Esophagus muscularis mucosa (tissue), 4 donors: ENCODE data around the gene CHKA. TPM values are rescaled to one million over a fixed set of nuclear protein-coding genes. Genes with fewer than 3 reads are reported as not detected.
A peak's percentile ranks its signal among the peaks of the same experiment; 100 is the strongest.

Experiments
- DNase-seq: peaks from one replicate; pipeline ENCODE4 v3.0.0-alpha.2; 2017; ENCODE audit errors: extremely low spot score
- H3K27ac ChIP-seq, 4 donors: fragments of 200-600 bp; sonication (generic); replicated peaks in 1 of 4; 1 replicate in 3 of 4; 2 replicates in 1 of 4; pipeline ENCODE4 v1.5.1; 2016 to 2019; ENCODE audit warnings: mild to moderate bottlenecking in 1 of 4
- H3K27me3 ChIP-seq, 4 donors: fragments of 200-600 bp; sonication (generic); one replicate each; pipeline versions ENCODE4 v1.5.1 to v1.6.0; 2016 to 2019
- H3K36me3 ChIP-seq, 4 donors: fragments of 200-600 bp; sonication (generic); one replicate each; pipeline ENCODE4 v1.5.1; 2016 to 2019
- H3K4me1 ChIP-seq, 4 donors: fragments of 200-600 bp; sonication (generic); one replicate each; pipeline ENCODE4 v1.5.1; 2016 to 2019
- H3K4me3 ChIP-seq, 4 donors: fragments of 200-600 bp; sonication (generic); 1 replicate in 2 of 4; 2 replicates in 2 of 4; pipeline ENCODE4 v1.5.1; 2016 to 2019; ENCODE audit warnings: mild to moderate bottlenecking in 4 of 4, moderate library complexity in 1 of 4
- H3K9me3 ChIP-seq, 4 donors: fragments of 200-600 bp; sonication (generic); 1 replicate in 3 of 4; 2 replicates in 1 of 4; pipeline ENCODE4 v1.5.1; 2016 to 2019
- EP300 ChIP-seq: sonication (generic); formaldehyde crosslinking; IDR thresholded peaks from one replicate; pipeline ENCODE4 v1.6.1; 2017; ENCODE audit warnings: antibody characterized with exemption
- POLR2A ChIP-seq: fragments of 450-650 bp; IDR thresholded peaks from one replicate; pipeline ENCODE4 v1.6.1; 2017; ENCODE audit warnings: antibody characterized with exemption, moderate library complexity, mild to moderate bottlenecking, low read depth
- POLR2AphosphoS5 ChIP-seq, 2 donors: sonication (generic); formaldehyde crosslinking; IDR thresholded peaks; one replicate each; pipeline ENCODE4 v1.6.1; 2017; ENCODE audit warnings: antibody characterized with exemption in 2 of 2
- WGBS: methylation state at CpG from one replicate; pipeline ENCODE4 v1.1.5; 2018; 5-methylcytosine and 5-hydroxymethylcytosine counted together
- intact Hi-C: fragments of 100-400 bp; cut with DNase I; formaldehyde crosslinking; loops from one replicate; pipeline ENCODE4 v1.15.1; 2023
- total RNA-seq, 4 donors: library from RNA; depleted of rRNA; stranded (reverse); fragments of >200 nt; gene quantifications; one replicate each; pipeline versions ENCODE4 v1.1.0 to v1.2.1, GENCODE V29; 2016
- TF ChIP-seq, protein P1 (sequence below), 3 experiments: fragments of 200-600 bp in 2 of 3; fragments of 450-650 bp in 1 of 3; sonication (generic) in 2 of 3; IDR thresholded peaks; one replicate each; pipeline ENCODE4 v1.5.1; 2017 to 2019; ENCODE audit warnings: antibody characterized with exemption in 3 of 3, mild to moderate bottlenecking in 2 of 3, moderate library complexity in 1 of 3

The CHKA gene
- total RNA-seq, result 10 to 100 TPM; 13.8 to 20.3 (median 18.3) TPM

DNA sequence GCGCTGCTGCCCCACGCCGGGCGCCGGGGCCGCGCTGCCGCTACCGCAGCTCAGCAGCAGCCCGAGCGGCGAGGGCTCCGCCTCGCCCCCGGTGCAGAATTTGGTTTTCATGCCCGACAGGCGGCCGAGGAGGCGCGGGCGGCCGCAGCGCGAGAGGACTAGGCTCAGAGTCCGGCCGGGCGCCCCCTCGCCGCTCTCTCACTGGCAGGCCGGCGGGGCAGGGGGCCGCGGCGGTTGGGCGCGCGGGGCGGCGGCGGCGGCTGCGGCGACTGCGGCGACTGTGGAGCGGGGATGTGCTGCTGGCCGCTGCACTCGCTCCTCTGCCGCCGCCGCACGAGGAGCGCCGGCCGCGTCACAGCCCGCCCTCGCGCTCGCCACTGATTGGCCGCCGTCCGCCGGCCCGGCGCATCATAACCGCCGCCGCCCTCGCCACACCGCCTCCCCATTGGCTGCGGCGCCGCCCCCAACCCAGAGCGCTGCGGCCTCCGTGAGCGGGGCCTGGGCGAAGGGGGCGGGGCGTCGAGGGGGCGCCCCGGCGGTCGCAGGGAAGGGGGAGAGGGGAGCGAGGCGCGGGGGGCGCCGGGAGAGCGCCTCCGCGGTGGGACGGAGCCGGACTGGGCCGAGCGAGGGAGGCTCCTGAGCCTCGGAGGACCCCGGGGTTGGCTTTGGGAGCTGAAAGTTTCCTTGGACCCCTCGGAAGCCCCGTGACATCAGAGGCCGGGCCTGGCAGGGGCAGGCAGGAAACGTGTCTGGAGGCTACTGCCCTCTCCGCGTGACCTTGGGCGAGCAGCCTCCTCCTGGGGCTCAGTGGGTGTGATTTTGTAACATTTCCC is at the start of gene CHKA:
TSS of gene CHKA (minus strand) at position 322 of the 833 bp plus-strand sequence. CDS start at position 111, 211 bp downstream.
- 2% methylated on average over 13 of the region's 107 CpGs for WGBS
- intact Hi-C loops, result loop anchor here (5.0 kb wide), 1 partner anchor 84 kb away; the partner anchor contains the start of gene TCIRG1
- Histone ChIP-seq H3K36me3 (no peaks in the 10 kb centered on the region), H3K9me3 (no peaks in the 10 kb centered on the region), H3K27ac (peak within 1 kb of the TSS; percentile 91 to 99 (median 96)), H3K27me3 (no peaks in the 10 kb centered on the region), H3K4me1 (peaks cover 34 to 55% (median 49%) of the 10 kb centered on the region in 4 donors), H3K4me3 (peak within 1 kb of the TSS; percentile 66 to 97 (median 78))
- TF ChIP-seq POLR2AphosphoS5 (IDR thresholded peaks at IDR 0.05), result peak; percentile 72 to 86
- TF ChIP-seq, protein P1, sequence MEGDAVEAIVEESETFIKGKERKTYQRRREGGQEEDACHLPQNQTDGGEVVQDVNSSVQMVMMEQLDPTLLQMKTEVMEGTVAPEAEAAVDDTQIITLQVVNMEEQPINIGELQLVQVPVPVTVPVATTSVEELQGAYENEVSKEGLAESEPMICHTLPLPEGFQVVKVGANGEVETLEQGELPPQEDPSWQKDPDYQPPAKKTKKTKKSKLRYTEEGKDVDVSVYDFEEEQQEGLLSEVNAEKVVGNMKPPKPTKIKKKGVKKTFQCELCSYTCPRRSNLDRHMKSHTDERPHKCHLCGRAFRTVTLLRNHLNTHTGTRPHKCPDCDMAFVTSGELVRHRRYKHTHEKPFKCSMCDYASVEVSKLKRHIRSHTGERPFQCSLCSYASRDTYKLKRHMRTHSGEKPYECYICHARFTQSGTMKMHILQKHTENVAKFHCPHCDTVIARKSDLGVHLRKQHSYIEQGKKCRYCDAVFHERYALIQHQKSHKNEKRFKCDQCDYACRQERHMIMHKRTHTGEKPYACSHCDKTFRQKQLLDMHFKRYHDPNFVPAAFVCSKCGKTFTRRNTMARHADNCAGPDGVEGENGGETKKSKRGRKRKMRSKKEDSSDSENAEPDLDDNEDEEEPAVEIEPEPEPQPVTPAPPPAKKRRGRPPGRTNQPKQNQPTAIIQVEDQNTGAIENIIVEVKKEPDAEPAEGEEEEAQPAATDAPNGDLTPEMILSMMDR (IDR thresholded peaks at IDR 0.05), result peak in 1 of 3 experiments; percentile 3
- TF ChIP-seq POLR2A, result no peak
- peak; percentile 96 for DNase-seq

GRCh38 chr11:68169442-68169841 is 48.3 kb upstream of the CHKA start:
- Histone ChIP-seq H3K27me3 (no peaks in the 10 kb centered on the region), H3K9me3 (no peaks in the 10 kb centered on the region), H3K4me3 (no peak overlapping the region), H3K27ac (no peak overlapping the region), H3K4me1 (no peaks in the 10 kb centered on the region), H3K36me3 (peaks cover 66 to 100% (median 96%) of the 10 kb centered on the region in 4 donors)
- TF ChIP-seq POLR2AphosphoS5 (IDR thresholded peaks at IDR 0.05), result no peak
- TF ChIP-seq, protein P1 (IDR thresholded peaks at IDR 0.05), result no peak
- TF ChIP-seq POLR2A, result no peak
- no peak for TF ChIP-seq EP300
- intact Hi-C loops, result no loop called here
- no peak for DNase-seq

DNA sequence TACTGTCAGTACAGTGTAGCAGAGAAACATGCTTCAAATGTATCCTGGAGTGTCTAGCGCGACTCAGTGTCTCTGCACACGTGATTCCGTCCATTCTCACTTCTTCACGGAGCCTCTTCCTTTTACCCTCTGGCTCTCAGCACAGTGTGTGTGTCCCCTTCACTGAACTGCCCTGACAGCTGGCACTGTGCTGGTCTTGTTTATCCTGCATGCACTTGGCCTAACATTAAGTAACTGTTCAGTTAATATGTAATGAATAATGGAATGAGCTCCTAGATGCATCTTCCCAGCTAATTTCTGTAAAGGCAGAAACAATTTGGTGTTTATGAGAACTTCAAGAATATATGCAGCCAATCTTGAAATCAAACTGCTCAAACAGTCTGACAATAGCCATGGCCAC is 47.5 kb upstream of the CHKA start:
- 93% methylated on average over 5 of the region's 5 CpGs for WGBS
- H3K27me3 ChIP-seq, result no peaks in the 10 kb centered on the region
- no peak overlapping the region for H3K27ac ChIP-seq
- peaks cover 59 to 100% (median 94%) of the 10 kb centered on the region in 4 donors for H3K36me3 ChIP-seq
- H3K4me1 ChIP-seq, result no peaks in the 10 kb centered on the region
- no peaks in the 10 kb centered on the region for H3K9me3 ChIP-seq
- no peak overlapping the region for H3K4me3 ChIP-seq
- intact Hi-C loops, result no loop called here
- no peak for DNase-seq
- no peak for TF ChIP-seq POLR2A
- TF ChIP-seq EP300, result no peak
- TF ChIP-seq POLR2AphosphoS5 (IDR thresholded peaks at IDR 0.05), result no peak
- TF ChIP-seq, protein P1 (IDR thresholded peaks at IDR 0.05), result no peak

DNA sequence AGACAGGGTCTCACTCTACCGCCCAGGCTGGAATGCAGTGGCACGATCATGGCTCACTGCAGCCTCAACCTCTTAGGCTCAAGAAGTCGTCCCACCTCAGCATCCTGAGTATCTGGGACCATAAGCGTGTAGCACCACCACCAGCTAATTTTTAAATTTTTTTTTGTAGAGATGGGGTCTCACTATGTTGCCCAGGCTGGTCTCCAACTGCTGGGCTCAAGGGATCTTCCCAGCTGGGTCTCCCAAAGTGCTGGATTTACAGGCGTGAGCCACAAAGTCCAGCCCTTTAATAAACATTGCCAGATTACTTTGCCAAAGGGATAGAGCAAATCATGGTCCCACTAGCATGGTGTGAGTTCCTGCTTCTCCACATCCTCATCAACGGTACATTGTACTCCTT is 46.3 kb upstream of the CHKA start:
- Histone ChIP-seq H3K4me3 (no peak overlapping the region), H3K27ac (no peak overlapping the region), H3K36me3 (peaks cover 58 to 98% (median 89%) of the 10 kb centered on the region in 4 donors), H3K9me3 (no peaks in the 10 kb centered on the region), H3K27me3 (no peaks in the 10 kb centered on the region), H3K4me1 (no peaks in the 10 kb centered on the region)
- no peak for DNase-seq
- intact Hi-C loops, result no loop called here
- TF ChIP-seq EP300, result no peak
- 95% methylated on average over 4 of the region's 6 CpGs for WGBS

GRCh38 chr11:68166969-68167368 is 45.8 kb upstream of the CHKA start:
- Histone ChIP-seq H3K4me1 (no peaks in the 10 kb centered on the region), H3K36me3 (peaks cover 58 to 96% (median 86%) of the 10 kb centered on the region in 4 donors), H3K9me3 (no peaks in the 10 kb centered on the region), H3K4me3 (no peak overlapping the region), H3K27me3 (no peaks in the 10 kb centered on the region), H3K27ac (no peak overlapping the region)
- TF ChIP-seq EP300, result no peak
- no peak for TF ChIP-seq POLR2A
- no peak for TF ChIP-seq POLR2AphosphoS5 (IDR thresholded peaks at IDR 0.05)
- TF ChIP-seq, protein P1 (IDR thresholded peaks at IDR 0.05), result no peak
- intact Hi-C loops, result no loop called here
- no peak for DNase-seq
- WGBS, result 70% methylated on average over 4 of the region's 4 CpGs
